ENCODE results near the gene FBLN5.

GRCh38 chr14:91926131-91926890 lies 21.2 kb downstream of the FBLN5 start:
- TF ChIP-seq, protein P1, sequence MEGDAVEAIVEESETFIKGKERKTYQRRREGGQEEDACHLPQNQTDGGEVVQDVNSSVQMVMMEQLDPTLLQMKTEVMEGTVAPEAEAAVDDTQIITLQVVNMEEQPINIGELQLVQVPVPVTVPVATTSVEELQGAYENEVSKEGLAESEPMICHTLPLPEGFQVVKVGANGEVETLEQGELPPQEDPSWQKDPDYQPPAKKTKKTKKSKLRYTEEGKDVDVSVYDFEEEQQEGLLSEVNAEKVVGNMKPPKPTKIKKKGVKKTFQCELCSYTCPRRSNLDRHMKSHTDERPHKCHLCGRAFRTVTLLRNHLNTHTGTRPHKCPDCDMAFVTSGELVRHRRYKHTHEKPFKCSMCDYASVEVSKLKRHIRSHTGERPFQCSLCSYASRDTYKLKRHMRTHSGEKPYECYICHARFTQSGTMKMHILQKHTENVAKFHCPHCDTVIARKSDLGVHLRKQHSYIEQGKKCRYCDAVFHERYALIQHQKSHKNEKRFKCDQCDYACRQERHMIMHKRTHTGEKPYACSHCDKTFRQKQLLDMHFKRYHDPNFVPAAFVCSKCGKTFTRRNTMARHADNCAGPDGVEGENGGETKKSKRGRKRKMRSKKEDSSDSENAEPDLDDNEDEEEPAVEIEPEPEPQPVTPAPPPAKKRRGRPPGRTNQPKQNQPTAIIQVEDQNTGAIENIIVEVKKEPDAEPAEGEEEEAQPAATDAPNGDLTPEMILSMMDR (IDR thresholded peaks at IDR 0.05), result no peak
- TF ChIP-seq POLR2A (IDR thresholded peaks at IDR 0.05) (no peak), POLR2AphosphoS5 (IDR thresholded peaks at IDR 0.05) (no peak)
